Breast epithelium (tissue), 4 donors: Measurements from ENCODE around the gene EHF. TPM values are rescaled to one million over a fixed set of nuclear protein-coding genes. Genes with fewer than 3 reads are reported as not detected.
A peak's percentile ranks its signal among the peaks of the same experiment; 100 is the strongest.

Experiments
- DNase-seq, 2 donors: peaks; one replicate each; pipeline ENCODE4 v3.0.0-alpha.2; 2019; ENCODE audit warnings: low spot score in 2 of 2
- H3K27ac ChIP-seq, 2 donors: fragments of 200-600 bp; sonication (generic) in 1 of 2; one replicate each; pipeline ENCODE4 v1.5.1; 2016 to 2019; ENCODE audit warnings: mild to moderate bottlenecking in 1 of 2
- H3K27me3 ChIP-seq, 2 donors: fragments of 200-600 bp; sonication (generic) in 1 of 2; one replicate each; pipeline versions ENCODE4 v1.5.1 to v1.6.0; 2017 to 2019; ENCODE audit warnings: control low read depth in 1 of 2, mild to moderate bottlenecking in 1 of 2
- H3K36me3 ChIP-seq: fragments of 200-600 bp; one replicate; pipeline ENCODE4 v1.5.1; 2019
- H3K4me1 ChIP-seq, 2 donors: fragments of 200-600 bp; sonication (generic); one replicate each; pipeline ENCODE4 v1.5.1; 2016 to 2019; ENCODE audit warnings: control low read depth in 1 of 2
- H3K4me3 ChIP-seq, 3 donors: fragments of 200-600 bp; sonication (generic); 1 replicate in 2 of 3; 2 replicates in 1 of 3; pipeline ENCODE4 v1.5.1; 2016 to 2019; ENCODE audit warnings: mild to moderate bottlenecking in 3 of 3, moderate library complexity in 2 of 3
- H3K9me3 ChIP-seq, 2 donors: fragments of 200-600 bp; sonication (generic) in 1 of 2; one replicate each; pipeline ENCODE4 v1.5.1; 2016 to 2019; ENCODE audit warnings: control low read depth in 1 of 2
- CTCF ChIP-seq, 3 donors: fragments of 450-650 bp; IDR thresholded peaks; one replicate each; pipeline ENCODE4 v1.5.1; 2016 to 2017; ENCODE audit warnings: antibody characterized with exemption in 3 of 3, mild to moderate bottlenecking in 3 of 3, moderate library complexity in 3 of 3
- POLR2A ChIP-seq: fragments of 450-650 bp; IDR thresholded peaks from one replicate; pipeline ENCODE4 v1.6.1; 2016; ENCODE audit warnings: antibody characterized with exemption, mild to moderate bottlenecking, moderate library complexity
- POLR2AphosphoS5 ChIP-seq, 3 donors: sonication (generic); formaldehyde crosslinking; IDR thresholded peaks; one replicate each; pipeline ENCODE4 v1.6.1; 2017; ENCODE audit warnings: antibody characterized with exemption in 3 of 3
- intact Hi-C: fragments of 100-400 bp; cut with DNase I; formaldehyde crosslinking; loops from one replicate; pipeline ENCODE4 v1.15.1; 2023; ENCODE audit warnings: low total_unique reads
- total RNA-seq, 3 donors: library from RNA; depleted of rRNA; stranded (reverse); fragments of >200 nt; gene quantifications; one replicate each; pipeline ENCODE4 v1.1.0, GENCODE V29; 2016

The EHF gene
- total RNA-seq, 3 donors from 2014 or later: 0.16 to 392 (median 132) TPM

- no peak for DNase-seq
- H3K4me3 ChIP-seq: peak overlapping the region in 1 of 3 donors; percentile 27
- intact Hi-C loops: no loop called here
- H3K36me3 ChIP-seq: no peaks in the 10 kb centered on the region
- no peaks in the 10 kb centered on the region for H3K9me3 ChIP-seq
- H3K27ac ChIP-seq: peak overlapping the region; percentile 80 to 89
- no peak for TF ChIP-seq CTCF (IDR thresholded peaks at IDR 0.05)
- no peak for TF ChIP-seq POLR2AphosphoS5 (IDR thresholded peaks at IDR 0.05)
- no peak for TF ChIP-seq POLR2A
- peaks cover 0 to 7% of the 10 kb centered on the region in 2 donors for H3K4me1 ChIP-seq
- no peaks in the 10 kb centered on the region for H3K27me3 ChIP-seq
Observed at GRCh38 chr11:34633640-34633989, 12.7 kb downstream of the EHF start.

GRCh38 chr11:34633990-34634693 is 13.2 kb downstream of the EHF start:
- intact Hi-C loops: no loop called here
- Histone ChIP-seq H3K27ac (peak overlapping the region; percentile 80 to 89), H3K36me3 (no peaks in the 10 kb centered on the region), H3K4me1 (peaks cover 0 to 7% of the 10 kb centered on the region in 2 donors), H3K9me3 (no peaks in the 10 kb centered on the region), H3K27me3 (no peaks in the 10 kb centered on the region), H3K4me3 (peak overlapping the region in 2 of 3 donors; percentile 16 to 27)
- no peak for DNase-seq
- TF ChIP-seq POLR2AphosphoS5 (IDR thresholded peaks at IDR 0.05) (peak in 1 of 3 donors; percentile 37), POLR2A (no peak), CTCF (IDR thresholded peaks at IDR 0.05) (peak in 2 of 3 donors; percentile 14 to 41)

- no peaks in the 10 kb centered on the region for H3K27me3 ChIP-seq
- H3K4me3 ChIP-seq: no peak overlapping the region
- TF ChIP-seq CTCF (IDR thresholded peaks at IDR 0.05) (no peak), POLR2AphosphoS5 (IDR thresholded peaks at IDR 0.05) (no peak), POLR2A (no peak)
- no peak for DNase-seq
- intact Hi-C loops: no loop called here
- peaks cover 0 to 7% of the 10 kb centered on the region in 2 donors for H3K4me1 ChIP-seq
- H3K36me3 ChIP-seq: no peaks in the 10 kb centered on the region
- H3K9me3 ChIP-seq: no peaks in the 10 kb centered on the region
- peak overlapping the region; percentile 80 to 89 for H3K27ac ChIP-seq
Observed at GRCh38 chr11:34634694-34635062, 13.8 kb downstream of the EHF start.

- H3K4me3 ChIP-seq: no peak overlapping the region
- no peaks in the 10 kb centered on the region for H3K27me3 ChIP-seq
- no peaks in the 10 kb centered on the region for H3K9me3 ChIP-seq
- no peak for DNase-seq
- peaks cover 0 to 7% of the 10 kb centered on the region in 2 donors for H3K4me1 ChIP-seq
- H3K36me3 ChIP-seq: no peaks in the 10 kb centered on the region
- intact Hi-C loops: no loop called here
- no peak for TF ChIP-seq POLR2A
- no peak for TF ChIP-seq CTCF (IDR thresholded peaks at IDR 0.05)
- TF ChIP-seq POLR2AphosphoS5 (IDR thresholded peaks at IDR 0.05): no peak
- H3K27ac ChIP-seq: peak overlapping the region; percentile 65 to 89
Observed at GRCh38 chr11:34636127-34636526, 15.2 kb downstream of the EHF start.

GRCh38 chr11:34637303-34637702 is 16.4 kb downstream of the EHF start:
- Histone ChIP-seq H3K9me3 (no peaks in the 10 kb centered on the region), H3K4me1 (peaks cover 0 to 7% of the 10 kb centered on the region in 2 donors), H3K36me3 (no peaks in the 10 kb centered on the region), H3K27me3 (no peaks in the 10 kb centered on the region), H3K4me3 (no peak overlapping the region), H3K27ac (peak overlapping the region; percentile 65 to 66)
- peak in 1 of 2 donors; percentile 40 for DNase-seq
- intact Hi-C loops: no loop called here
- TF ChIP-seq POLR2A: no peak
